ENCODE measurements around the gene SULT4A1. TPM values are rescaled to one million over a fixed set of nuclear protein-coding genes. Genes with fewer than 3 reads are reported as not detected.

SULT4A1 gene
- total RNA-seq, 1 donor from 2014 or later = 79.5 TPM

DNA sequence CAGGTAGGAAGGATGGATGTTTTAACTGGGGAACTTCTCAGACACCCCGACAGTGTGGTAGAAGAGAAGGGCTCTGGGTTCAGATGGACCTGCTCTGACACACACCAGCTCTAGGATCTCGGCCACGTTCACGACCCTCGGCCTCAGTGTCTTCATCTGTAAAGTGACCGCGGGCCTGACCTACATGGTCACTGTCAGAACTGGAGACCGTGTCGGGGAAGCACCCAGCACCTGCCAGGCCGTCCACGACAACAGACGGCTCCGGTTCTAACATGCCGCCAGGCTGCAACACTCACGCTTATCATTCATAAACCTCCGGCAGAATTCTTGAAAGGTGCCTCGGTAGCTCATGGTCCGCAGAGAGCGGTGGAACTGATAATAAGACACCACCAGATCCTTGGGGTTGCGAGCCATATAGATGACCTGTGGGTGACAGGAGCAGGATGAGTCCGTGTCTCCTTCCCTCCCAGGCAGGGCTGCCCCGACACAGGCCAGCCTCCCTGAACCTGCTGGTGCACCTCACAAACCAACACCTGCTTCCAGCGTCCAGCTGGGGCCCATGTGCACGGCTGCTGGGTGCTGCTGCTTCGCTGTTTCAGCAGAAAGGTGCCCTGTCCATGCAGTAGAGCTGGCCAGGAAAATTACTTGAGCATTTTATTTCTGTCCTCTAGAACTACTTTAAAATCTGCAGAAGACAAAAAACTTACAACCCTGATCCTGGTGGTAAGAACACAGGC is 23.6 kb downstream of the SULT4A1 start:
- H3K9me3 Mint-ChIP-seq (ENCODE audit: unreplicated experiment) = peaks cover 2% of the 10 kb centered on the region
- peaks cover 8% of the 10 kb centered on the region for H3K4me1 Mint-ChIP-seq (ENCODE audit: low read depth, unreplicated experiment)
- TF ChIP-seq CTCF (IDR thresholded peaks at IDR 0.05; ENCODE audit: partially characterized antibody, unreplicated experiment) = no peak
- H3K27ac Mint-ChIP-seq (ENCODE audit: unreplicated experiment) = peak overlapping the region; percentile 22
- no peak overlapping the region for H3K4me3 Mint-ChIP-seq (ENCODE audit: unreplicated experiment)
- no peak for DNase-seq
- no peaks in the 10 kb centered on the region for H3K36me3 Mint-ChIP-seq (ENCODE audit: unreplicated experiment)
- H3K27me3 Mint-ChIP-seq (ENCODE audit: unreplicated experiment) = peaks cover 7% of the 10 kb centered on the region

DNA sequence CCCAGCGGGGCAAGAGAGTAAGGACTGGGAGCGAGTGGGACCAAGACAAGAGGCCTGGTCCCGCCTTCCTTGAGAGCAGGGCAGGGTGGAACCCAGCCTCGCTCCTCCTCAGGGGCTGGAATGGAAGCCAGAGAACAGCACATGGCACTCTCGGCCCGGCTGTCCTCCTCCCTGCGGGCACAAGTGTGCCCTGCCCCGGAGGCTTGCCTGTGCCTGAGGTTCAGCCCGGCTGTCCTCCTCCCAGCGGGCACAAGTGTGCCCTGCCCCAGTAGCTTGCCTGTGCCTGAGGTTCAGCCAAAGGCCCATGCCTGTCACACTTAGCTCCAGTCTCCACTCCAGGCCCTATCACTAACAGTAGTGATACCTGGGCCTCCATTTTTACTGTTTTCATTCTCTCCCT is 24.2 kb downstream of the SULT4A1 start:
- H3K27me3 Mint-ChIP-seq (ENCODE audit: unreplicated experiment) = peaks cover 7% of the 10 kb centered on the region
- no peak overlapping the region for H3K27ac Mint-ChIP-seq (ENCODE audit: unreplicated experiment)
- H3K4me1 Mint-ChIP-seq (ENCODE audit: low read depth, unreplicated experiment) = peaks cover 9% of the 10 kb centered on the region
- DNase-seq = no peak
- TF ChIP-seq CTCF (IDR thresholded peaks at IDR 0.05; ENCODE audit: partially characterized antibody, unreplicated experiment) = no peak
- H3K36me3 Mint-ChIP-seq (ENCODE audit: unreplicated experiment) = no peaks in the 10 kb centered on the region
- peaks cover 2% of the 10 kb centered on the region for H3K9me3 Mint-ChIP-seq (ENCODE audit: unreplicated experiment)
- H3K4me3 Mint-ChIP-seq (ENCODE audit: unreplicated experiment) = no peak overlapping the region

DNA sequence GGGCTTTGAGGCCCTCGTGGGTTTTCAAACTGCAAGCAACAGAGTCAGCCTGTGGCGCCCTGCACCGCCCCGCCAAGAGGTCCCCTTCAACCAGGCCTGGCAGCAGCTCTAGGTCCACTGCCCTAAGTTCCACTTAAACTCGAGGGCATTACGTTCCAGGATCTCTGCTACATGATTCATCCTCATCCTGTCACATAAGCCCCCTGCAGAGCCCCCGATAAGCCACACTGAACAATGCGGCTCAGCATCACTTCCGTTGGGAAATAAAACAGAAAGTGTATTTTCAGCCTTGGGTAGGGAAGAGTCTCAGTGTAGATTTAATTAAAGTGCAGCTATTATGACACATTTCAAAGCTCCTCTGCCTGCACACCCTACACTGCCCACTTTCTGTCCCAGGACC is 24.6 kb downstream of the SULT4A1 start:
- peaks cover 8% of the 10 kb centered on the region for H3K27me3 Mint-ChIP-seq (ENCODE audit: unreplicated experiment)
- no peaks in the 10 kb centered on the region for H3K36me3 Mint-ChIP-seq (ENCODE audit: unreplicated experiment)
- peaks cover 12% of the 10 kb centered on the region for H3K4me1 Mint-ChIP-seq (ENCODE audit: low read depth, unreplicated experiment)
- peaks cover 6% of the 10 kb centered on the region for H3K9me3 Mint-ChIP-seq (ENCODE audit: unreplicated experiment)
- DNase-seq = no peak
- H3K4me3 Mint-ChIP-seq (ENCODE audit: unreplicated experiment) = no peak overlapping the region
- TF ChIP-seq CTCF (IDR thresholded peaks at IDR 0.05; ENCODE audit: partially characterized antibody, unreplicated experiment) = no peak
- no peak overlapping the region for H3K27ac Mint-ChIP-seq (ENCODE audit: unreplicated experiment)

DNA sequence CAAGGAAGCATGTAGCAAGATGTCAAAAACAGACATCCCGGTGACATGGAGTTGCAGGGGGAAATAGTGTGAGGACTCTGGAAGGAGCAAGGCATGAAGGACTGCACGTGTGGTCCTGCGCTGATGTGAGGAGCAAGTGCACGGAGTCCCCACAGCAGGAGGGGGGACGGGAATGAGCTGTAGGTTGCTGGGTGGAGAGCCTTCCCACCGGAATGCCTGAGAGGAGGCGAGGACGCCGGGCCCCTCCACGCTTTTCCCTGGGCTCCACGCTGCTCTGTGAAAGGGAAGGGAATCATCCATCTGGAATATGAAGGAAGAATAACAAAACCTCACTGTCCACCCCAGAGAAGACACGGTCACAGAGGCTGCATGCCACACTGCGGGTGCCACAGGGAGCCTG is 26.6 kb downstream of the SULT4A1 start:
- peaks cover 15% of the 10 kb centered on the region for H3K4me1 Mint-ChIP-seq (ENCODE audit: low read depth, unreplicated experiment)
- no peak for TF ChIP-seq CTCF (IDR thresholded peaks at IDR 0.05; ENCODE audit: partially characterized antibody, unreplicated experiment)
- peaks cover 8% of the 10 kb centered on the region for H3K27me3 Mint-ChIP-seq (ENCODE audit: unreplicated experiment)
- no peaks in the 10 kb centered on the region for H3K36me3 Mint-ChIP-seq (ENCODE audit: unreplicated experiment)
- H3K4me3 Mint-ChIP-seq (ENCODE audit: unreplicated experiment) = no peak overlapping the region
- DNase-seq = no peak
- H3K27ac Mint-ChIP-seq (ENCODE audit: unreplicated experiment) = no peak overlapping the region
- H3K9me3 Mint-ChIP-seq (ENCODE audit: unreplicated experiment) = peaks cover 6% of the 10 kb centered on the region

DNA sequence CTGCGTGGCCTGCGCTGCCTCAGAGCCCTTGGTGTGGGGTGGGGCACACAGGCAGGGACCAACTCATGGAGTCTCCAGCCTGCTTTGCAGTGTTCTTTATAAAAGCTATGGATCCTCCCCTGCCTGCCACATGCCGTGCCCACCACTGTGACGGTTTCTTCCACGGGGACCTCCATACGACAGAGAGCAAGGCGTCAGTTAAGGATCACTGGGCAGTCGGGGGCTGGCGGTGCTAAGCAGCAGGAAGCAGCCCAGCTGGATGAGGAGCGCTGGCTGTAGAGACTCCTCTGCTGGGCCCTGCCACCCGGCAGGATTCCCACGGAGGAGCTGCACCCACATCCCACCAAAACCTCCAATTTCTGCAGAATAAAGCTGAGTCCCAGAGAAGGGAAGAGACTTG is 27.1 kb downstream of the SULT4A1 start:
- H3K4me1 Mint-ChIP-seq (ENCODE audit: low read depth, unreplicated experiment) = peaks cover 20% of the 10 kb centered on the region
- peak overlapping the region; percentile 0 for H3K27ac Mint-ChIP-seq (ENCODE audit: unreplicated experiment)
- H3K4me3 Mint-ChIP-seq (ENCODE audit: unreplicated experiment) = no peak overlapping the region
- no peak for DNase-seq
- H3K27me3 Mint-ChIP-seq (ENCODE audit: unreplicated experiment) = peaks cover 8% of the 10 kb centered on the region
- peaks cover 6% of the 10 kb centered on the region for H3K9me3 Mint-ChIP-seq (ENCODE audit: unreplicated experiment)
- no peak for TF ChIP-seq CTCF (IDR thresholded peaks at IDR 0.05; ENCODE audit: partially characterized antibody, unreplicated experiment)
- no peaks in the 10 kb centered on the region for H3K36me3 Mint-ChIP-seq (ENCODE audit: unreplicated experiment)

Data from glutamatergic neuron (in vitro differentiated cells).